Right atrium auricular region (tissue), 2 donors: ENCODE measurements around the gene ARIH1. TPM values are rescaled to one million over a fixed set of nuclear protein-coding genes. Genes with fewer than 3 reads are reported as not detected.
"Not testable (repeated sequence)": the region's sequence is repeated elsewhere in the genome, so short reads cannot be mapped to it uniquely, and the experiment has no call there.

Experiments used
- DNase-seq: peaks from one replicate; pipeline ENCODE4 v3.0.0-alpha.2; 2019; ENCODE audit warnings: low spot score
- H3K27ac ChIP-seq, 2 donors: fragments of 200-600 bp; sonication (generic); 1 replicate in 1 of 2; 2 replicates in 1 of 2; pipeline ENCODE4 v1.5.1; 2016 to 2019
- H3K27me3 ChIP-seq, 2 donors: fragments of 200-600 bp; sonication (generic); one replicate each; pipeline versions ENCODE4 v1.5.1 to v1.6.0; 2017 to 2019
- H3K36me3 ChIP-seq: fragments of 200-600 bp; sonication (generic); one replicate; pipeline ENCODE4 v1.5.1; 2016
- H3K4me1 ChIP-seq, 2 donors: fragments of 200-600 bp; sonication (generic); one replicate each; pipeline versions ENCODE4 v1.5.1 to v1.6.0; 2017 to 2019
- H3K4me3 ChIP-seq, 2 donors: fragments of 200-600 bp; sonication (generic); 1 replicate in 1 of 2; 2 replicates in 1 of 2; pipeline ENCODE4 v1.5.1; 2017 to 2019; ENCODE audit warnings: mild to moderate bottlenecking in 1 of 2, moderate library complexity in 1 of 2
- H3K9me3 ChIP-seq, 2 donors: fragments of 200-600 bp; sonication (generic); one replicate each; pipeline ENCODE4 v1.5.1; 2019
- CTCF ChIP-seq, 2 donors: fragments of 200-600 bp; sonication (generic); IDR thresholded peaks; one replicate each; pipeline ENCODE4 v1.5.1; 2019; ENCODE audit warnings: antibody characterized with exemption in 2 of 2
- total RNA-seq, 2 donors: library from RNA; depleted of rRNA; stranded (reverse); fragments of >200 nt; gene quantifications; one replicate each; pipeline ENCODE4 v1.1.0, GENCODE V29; 2016

The ARIH1 gene
- 10 to 100 TPM; 40.7 to 41.5 TPM for total RNA-seq

GRCh38 chr15:72473614-72474465, at the start of gene ARIH1:
Gene ARIH1, plus strand, starts transcription at chr15:72474330. Its CDS starts 310 bp downstream, at chr15:72474640.
- Histone ChIP-seq H3K4me3 (peak within 1 kb of the TSS; percentile 88 to 90), H3K9me3 (no peaks in the 10 kb centered on the region), H3K27me3 (no peaks in the 10 kb centered on the region), H3K27ac (peak within 1 kb of the TSS; percentile 99 to 100), H3K36me3 (no peaks in the 10 kb centered on the region), H3K4me1 (peaks cover 0 to 38% of the 10 kb centered on the region in 2 donors)
- TF ChIP-seq CTCF (IDR thresholded peaks at IDR 0.05) = peak in 1 of 2 donors; percentile 16
- DNase-seq = peak; percentile 98

GRCh38 chr15:72426753-72427152, 47.4 kb upstream of the ARIH1 start:
- Histone ChIP-seq H3K36me3 (no peaks in the 10 kb centered on the region), H3K4me3 (no peak overlapping the region), H3K27me3 (no peaks in the 10 kb centered on the region), H3K9me3 (peaks cover 0 to 9% of the 10 kb centered on the region in 2 donors), H3K27ac (no peak overlapping the region), H3K4me1 (no peaks in the 10 kb centered on the region)
- TF ChIP-seq CTCF (IDR thresholded peaks at IDR 0.05) = no peak
- no peak for DNase-seq

- H3K36me3 ChIP-seq = no peaks in the 10 kb centered on the region
- H3K27ac ChIP-seq = no peak overlapping the region
- no peaks in the 10 kb centered on the region for H3K27me3 ChIP-seq
- TF ChIP-seq CTCF (IDR thresholded peaks at IDR 0.05) = no peak
- no peak overlapping the region for H3K4me3 ChIP-seq
- no peaks in the 10 kb centered on the region for H3K4me1 ChIP-seq
- no peak for DNase-seq
- peaks cover 0 to 18% of the 10 kb centered on the region in 2 donors for H3K9me3 ChIP-seq
Measured at GRCh38 chr15:72437650-72438316, 36.3 kb upstream of the ARIH1 start.

GRCh38 chr15:72442848-72443247, 31.3 kb upstream of the ARIH1 start:
- not testable (repeated sequence) for DNase-seq, H3K4me1 ChIP-seq, H3K27me3 ChIP-seq, H3K4me3 ChIP-seq, H3K27ac ChIP-seq, H3K9me3 ChIP-seq, H3K36me3 ChIP-seq

GRCh38 chr15:72445426-72445825, 28.7 kb upstream of the ARIH1 start:
- Histone ChIP-seq H3K4me1 (no peaks in the 10 kb centered on the region), H3K36me3 (no peaks in the 10 kb centered on the region), H3K9me3 (no peaks in the 10 kb centered on the region), H3K27me3 (no peaks in the 10 kb centered on the region), H3K4me3 (no peak overlapping the region), H3K27ac (no peak overlapping the region)
- TF ChIP-seq CTCF (IDR thresholded peaks at IDR 0.05) = no peak
- no peak for DNase-seq

GRCh38 chr15:72450805-72451204, 23.3 kb upstream of the ARIH1 start:
- no peaks in the 10 kb centered on the region for H3K9me3 ChIP-seq
- H3K27ac ChIP-seq = no peak overlapping the region
- no peaks in the 10 kb centered on the region for H3K4me1 ChIP-seq
- no peak for TF ChIP-seq CTCF (IDR thresholded peaks at IDR 0.05)
- H3K4me3 ChIP-seq = no peak overlapping the region
- no peaks in the 10 kb centered on the region for H3K36me3 ChIP-seq
- no peaks in the 10 kb centered on the region for H3K27me3 ChIP-seq
- no peak for DNase-seq
